Ureter (tissue), 1 donor: Measurements from ENCODE around the gene ERICH6. TPM values are rescaled to one million over a fixed set of nuclear protein-coding genes. Genes with fewer than 3 reads are reported as not detected.
A peak's percentile ranks its signal among the peaks of the same experiment; 100 is the strongest.

ENCODE experiments used
- DNase-seq: peaks from one replicate; pipeline ENCODE4 v3.0.0-alpha.2; 2020; ENCODE audit warnings: low spot score
- total RNA-seq: library from RNA; stranded (reverse); gene quantifications from one replicate; pipeline ENCODE4 v1.2.4, GENCODE V29; 2023
- donor health status: DM: yes; HTN: yes; CAD: no.

The ERICH6 gene
- 0.36 TPM for total RNA-seq

- DNase-seq = peak; percentile 92
Measured at GRCh38 chr3:150703756-150704344, at the start of gene ERICH6. Gene ERICH6, minus strand, starts transcription at chr3:150703920. Its CDS starts 22 bp downstream, at chr3:150703898.

- DNase-seq = no peak
Measured at GRCh38 chr3:150751781-150752263, 48.1 kb upstream of the ERICH6 start.

GRCh38 chr3:150749255-150749654 lies 45.5 kb upstream of the ERICH6 start:
- no peak for DNase-seq

GRCh38 chr3:150748684-150749047 lies 44.9 kb upstream of the ERICH6 start:
- no peak for DNase-seq

GRCh38 chr3:150747886-150748683 lies 44.4 kb upstream of the ERICH6 start:
- DNase-seq = no peak

GRCh38 chr3:150746791-150747590 lies 43.3 kb upstream of the ERICH6 start:
- no peak for DNase-seq

GRCh38 chr3:150745832-150746231 lies 42.1 kb upstream of the ERICH6 start:
- DNase-seq = no peak

- no peak for DNase-seq
Measured at GRCh38 chr3:150744919-150745211, 41.1 kb upstream of the ERICH6 start.

GRCh38 chr3:150744041-150744918 lies 40.6 kb upstream of the ERICH6 start:
- DNase-seq = no peak

- DNase-seq = no peak
Measured at GRCh38 chr3:150743508-150743907, 39.8 kb upstream of the ERICH6 start.

- DNase-seq = no peak
Measured at GRCh38 chr3:150742679-150743078, 39.0 kb upstream of the ERICH6 start.

- DNase-seq = no peak
Measured at GRCh38 chr3:150742141-150742523, 38.4 kb upstream of the ERICH6 start.

GRCh38 chr3:150741497-150742140 lies 37.9 kb upstream of the ERICH6 start:
- no peak for DNase-seq

- DNase-seq = no peak
Measured at GRCh38 chr3:150740733-150741496, 37.2 kb upstream of the ERICH6 start.

GRCh38 chr3:150739877-150740645 lies 36.3 kb upstream of the ERICH6 start:
- DNase-seq = no peak

GRCh38 chr3:150739200-150739863 lies 35.6 kb upstream of the ERICH6 start:
- DNase-seq = no peak

GRCh38 chr3:150738688-150739087 lies 35.0 kb upstream of the ERICH6 start:
- no peak for DNase-seq

- DNase-seq = no peak
Measured at GRCh38 chr3:150737874-150738679, 34.4 kb upstream of the ERICH6 start.
